GM23338 (cell line): ENCODE data around the gene PXMP4.

Source experiments
- CREB1 ChIP-seq: fragments of 250-450 bp; sonication (Bioruptor Pico); IDR thresholded peaks from 2 replicates; pipeline ENCODE4 v1.5.0; 2020; ENCODE audit warnings: low read depth, mild to moderate bottlenecking, moderate library complexity
- EZH2phosphoT487 ChIP-seq: fragments of 200-600 bp; sonication (generic); IDR thresholded peaks from one replicate; pipeline ENCODE4 v1.8.1; 2018; ENCODE audit warnings: antibody characterized with exemption; ENCODE audit not compliant: unreplicated experiment
- JUNB ChIP-seq: IDR thresholded peaks from one replicate; pipeline ENCODE4 v1.6.1; 2016; ENCODE audit warnings: antibody characterized with exemption; ENCODE audit not compliant: unreplicated experiment
- POLR2AphosphoS5 ChIP-seq: IDR thresholded peaks from 2 replicates; pipeline ENCODE4 v1.6.1; 2016; ENCODE audit warnings: antibody characterized with exemption, low read depth
- TF ChIP-seq, protein P1 (sequence below): IDR thresholded peaks from one replicate; pipeline ENCODE4 v1.6.1; 2018; ENCODE audit warnings: antibody characterized with exemption; ENCODE audit not compliant: unreplicated experiment
- TF ChIP-seq, protein P2 (sequence below), 2 experiments: fragments of 200-600 bp in 1 of 2; sonication (generic) in 1 of 2; conservative IDR thresholded peaks; 2 replicates each; pipeline versions ENCODE4 v1.5.1 to v1.6.1; 2016 to 2017; ENCODE audit warnings: antibody characterized with exemption in 2 of 2, low read depth in 2 of 2, mild to moderate bottlenecking in 2 of 2, moderate library complexity in 1 of 2

DNA sequence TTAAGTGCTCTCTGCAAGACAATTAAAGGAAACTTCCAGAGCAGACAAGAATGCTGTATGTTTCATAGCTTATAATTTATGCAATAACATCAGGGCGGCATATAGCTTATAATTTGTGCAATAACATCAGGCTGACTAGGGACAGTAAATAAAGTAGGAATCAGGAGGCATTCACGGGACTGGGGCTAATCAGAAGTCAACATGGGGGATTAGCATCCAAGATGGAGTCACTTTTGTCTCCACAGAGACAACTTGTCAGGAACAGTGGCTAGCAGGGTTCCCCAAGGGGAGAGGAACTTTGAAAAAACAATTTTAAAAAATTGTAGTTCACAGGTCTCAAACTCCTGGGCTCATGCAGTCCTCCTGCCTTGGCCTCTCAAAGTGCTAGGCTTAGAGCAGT lies 8.4 kb upstream of the PXMP4 start:
- TF ChIP-seq, protein P1, sequence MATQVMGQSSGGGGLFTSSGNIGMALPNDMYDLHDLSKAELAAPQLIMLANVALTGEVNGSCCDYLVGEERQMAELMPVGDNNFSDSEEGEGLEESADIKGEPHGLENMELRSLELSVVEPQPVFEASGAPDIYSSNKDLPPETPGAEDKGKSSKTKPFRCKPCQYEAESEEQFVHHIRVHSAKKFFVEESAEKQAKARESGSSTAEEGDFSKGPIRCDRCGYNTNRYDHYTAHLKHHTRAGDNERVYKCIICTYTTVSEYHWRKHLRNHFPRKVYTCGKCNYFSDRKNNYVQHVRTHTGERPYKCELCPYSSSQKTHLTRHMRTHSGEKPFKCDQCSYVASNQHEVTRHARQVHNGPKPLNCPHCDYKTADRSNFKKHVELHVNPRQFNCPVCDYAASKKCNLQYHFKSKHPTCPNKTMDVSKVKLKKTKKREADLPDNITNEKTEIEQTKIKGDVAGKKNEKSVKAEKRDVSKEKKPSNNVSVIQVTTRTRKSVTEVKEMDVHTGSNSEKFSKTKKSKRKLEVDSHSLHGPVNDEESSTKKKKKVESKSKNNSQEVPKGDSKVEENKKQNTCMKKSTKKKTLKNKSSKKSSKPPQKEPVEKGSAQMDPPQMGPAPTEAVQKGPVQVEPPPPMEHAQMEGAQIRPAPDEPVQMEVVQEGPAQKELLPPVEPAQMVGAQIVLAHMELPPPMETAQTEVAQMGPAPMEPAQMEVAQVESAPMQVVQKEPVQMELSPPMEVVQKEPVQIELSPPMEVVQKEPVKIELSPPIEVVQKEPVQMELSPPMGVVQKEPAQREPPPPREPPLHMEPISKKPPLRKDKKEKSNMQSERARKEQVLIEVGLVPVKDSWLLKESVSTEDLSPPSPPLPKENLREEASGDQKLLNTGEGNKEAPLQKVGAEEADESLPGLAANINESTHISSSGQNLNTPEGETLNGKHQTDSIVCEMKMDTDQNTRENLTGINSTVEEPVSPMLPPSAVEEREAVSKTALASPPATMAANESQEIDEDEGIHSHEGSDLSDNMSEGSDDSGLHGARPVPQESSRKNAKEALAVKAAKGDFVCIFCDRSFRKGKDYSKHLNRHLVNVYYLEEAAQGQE, result no peak
- TF ChIP-seq, protein P2, sequence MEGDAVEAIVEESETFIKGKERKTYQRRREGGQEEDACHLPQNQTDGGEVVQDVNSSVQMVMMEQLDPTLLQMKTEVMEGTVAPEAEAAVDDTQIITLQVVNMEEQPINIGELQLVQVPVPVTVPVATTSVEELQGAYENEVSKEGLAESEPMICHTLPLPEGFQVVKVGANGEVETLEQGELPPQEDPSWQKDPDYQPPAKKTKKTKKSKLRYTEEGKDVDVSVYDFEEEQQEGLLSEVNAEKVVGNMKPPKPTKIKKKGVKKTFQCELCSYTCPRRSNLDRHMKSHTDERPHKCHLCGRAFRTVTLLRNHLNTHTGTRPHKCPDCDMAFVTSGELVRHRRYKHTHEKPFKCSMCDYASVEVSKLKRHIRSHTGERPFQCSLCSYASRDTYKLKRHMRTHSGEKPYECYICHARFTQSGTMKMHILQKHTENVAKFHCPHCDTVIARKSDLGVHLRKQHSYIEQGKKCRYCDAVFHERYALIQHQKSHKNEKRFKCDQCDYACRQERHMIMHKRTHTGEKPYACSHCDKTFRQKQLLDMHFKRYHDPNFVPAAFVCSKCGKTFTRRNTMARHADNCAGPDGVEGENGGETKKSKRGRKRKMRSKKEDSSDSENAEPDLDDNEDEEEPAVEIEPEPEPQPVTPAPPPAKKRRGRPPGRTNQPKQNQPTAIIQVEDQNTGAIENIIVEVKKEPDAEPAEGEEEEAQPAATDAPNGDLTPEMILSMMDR (conservative IDR thresholded peaks at IDR 0.05; ENCODE audit: low read depth in 2 of 2), result no peak
- TF ChIP-seq POLR2AphosphoS5 (no peak), JUNB (no peak), EZH2phosphoT487 (no peak), CREB1 (no peak)
